Stomach (tissue), 4 donors: Measurements from ENCODE around the gene KPNA2.

Experiments
- EP300 ChIP-seq: sonication (generic); formaldehyde crosslinking; IDR thresholded peaks from one replicate; pipeline ENCODE4 v1.6.1; 2017; ENCODE audit warnings: antibody characterized with exemption
- POLR2A ChIP-seq, 4 donors: fragments of 450-650 bp; IDR thresholded peaks; one replicate each; pipeline ENCODE4 v1.6.1; 2016; ENCODE audit warnings: antibody characterized with exemption in 4 of 4, control low read depth in 2 of 4, mild to moderate bottlenecking in 1 of 4, moderate library complexity in 1 of 4
- TF ChIP-seq, protein P1 (sequence below), 7 experiments: fragments of 450-650 bp in 4 of 7; fragments of 200-600 bp in 3 of 7; sonication (generic) in 3 of 7; IDR thresholded peaks; one replicate each; pipeline ENCODE4 v1.5.1; 2016 to 2019; ENCODE audit warnings: antibody characterized with exemption in 7 of 7, control low read depth in 2 of 7, mild to moderate bottlenecking in 1 of 7

GRCh38 chr17:68013385-68013784, 22.1 kb upstream of the KPNA2 start:
- no peak for TF ChIP-seq EP300
- TF ChIP-seq, protein P1, sequence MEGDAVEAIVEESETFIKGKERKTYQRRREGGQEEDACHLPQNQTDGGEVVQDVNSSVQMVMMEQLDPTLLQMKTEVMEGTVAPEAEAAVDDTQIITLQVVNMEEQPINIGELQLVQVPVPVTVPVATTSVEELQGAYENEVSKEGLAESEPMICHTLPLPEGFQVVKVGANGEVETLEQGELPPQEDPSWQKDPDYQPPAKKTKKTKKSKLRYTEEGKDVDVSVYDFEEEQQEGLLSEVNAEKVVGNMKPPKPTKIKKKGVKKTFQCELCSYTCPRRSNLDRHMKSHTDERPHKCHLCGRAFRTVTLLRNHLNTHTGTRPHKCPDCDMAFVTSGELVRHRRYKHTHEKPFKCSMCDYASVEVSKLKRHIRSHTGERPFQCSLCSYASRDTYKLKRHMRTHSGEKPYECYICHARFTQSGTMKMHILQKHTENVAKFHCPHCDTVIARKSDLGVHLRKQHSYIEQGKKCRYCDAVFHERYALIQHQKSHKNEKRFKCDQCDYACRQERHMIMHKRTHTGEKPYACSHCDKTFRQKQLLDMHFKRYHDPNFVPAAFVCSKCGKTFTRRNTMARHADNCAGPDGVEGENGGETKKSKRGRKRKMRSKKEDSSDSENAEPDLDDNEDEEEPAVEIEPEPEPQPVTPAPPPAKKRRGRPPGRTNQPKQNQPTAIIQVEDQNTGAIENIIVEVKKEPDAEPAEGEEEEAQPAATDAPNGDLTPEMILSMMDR (IDR thresholded peaks at IDR 0.05) = no peak
- TF ChIP-seq POLR2A (IDR thresholded peaks at IDR 0.05) = no peak
